ENCODE results near the gene DOK3.
"Not testable (repeated sequence)": the region's sequence is repeated elsewhere in the genome, so short reads cannot be mapped to it uniquely, and the experiment has no call there.

DOK3 gene

GRCh38 chr5:177536386-177536785 is 26.8 kb upstream of the DOK3 start:
- no peak for DNase-seq (ENCODE audit: low read depth in 2 of 2)

- DNase-seq (ENCODE audit: low read depth in 2 of 2): no peak
These were observed 25.5 kb upstream of the DOK3 start for GRCh38 chr5:177535125-177535524.

- DNase-seq (ENCODE audit: low read depth in 2 of 2): not testable (repeated sequence)
These were observed 24.8 kb upstream of the DOK3 start for GRCh38 chr5:177534433-177534832.

- DNase-seq (ENCODE audit: low read depth in 2 of 2): no peak
These were observed 21.7 kb upstream of the DOK3 start for GRCh38 chr5:177531209-177531940.

GRCh38 chr5:177530638-177531037 is 21.0 kb upstream of the DOK3 start:
- DNase-seq (ENCODE audit: low read depth in 2 of 2): no peak

GRCh38 chr5:177529247-177530203 is 19.9 kb upstream of the DOK3 start:
- DNase-seq (ENCODE audit: low read depth in 2 of 2): no peak

GRCh38 chr5:177528631-177529030 is 19.0 kb upstream of the DOK3 start:
- DNase-seq (ENCODE audit: low read depth in 2 of 2): no peak

GRCh38 chr5:177527595-177527994 is 18.0 kb upstream of the DOK3 start:
- DNase-seq (ENCODE audit: low read depth in 2 of 2): no peak

- DNase-seq (ENCODE audit: low read depth in 2 of 2): no peak
These were observed 17.2 kb upstream of the DOK3 start for GRCh38 chr5:177526791-177527190.

- DNase-seq (ENCODE audit: low read depth in 2 of 2): no peak
These were observed 16.6 kb upstream of the DOK3 start for GRCh38 chr5:177526191-177526590.

- no peak for DNase-seq (ENCODE audit: low read depth in 2 of 2)
These were observed 15.5 kb upstream of the DOK3 start for GRCh38 chr5:177524941-177525655.

- DNase-seq (ENCODE audit: low read depth in 2 of 2): no peak
These were observed 14.9 kb upstream of the DOK3 start for GRCh38 chr5:177524539-177524900.

- DNase-seq (ENCODE audit: low read depth in 2 of 2): no peak
These were observed 14.3 kb upstream of the DOK3 start for GRCh38 chr5:177523711-177524538.

GRCh38 chr5:177520916-177521513 is 11.4 kb upstream of the DOK3 start:
- no peak for DNase-seq (ENCODE audit: low read depth in 2 of 2)

- no peak for DNase-seq (ENCODE audit: low read depth in 2 of 2)
These were observed 10.6 kb upstream of the DOK3 start for GRCh38 chr5:177520271-177520670.

GRCh38 chr5:177519463-177520235 is 10.0 kb upstream of the DOK3 start:
- no peak for DNase-seq (ENCODE audit: low read depth in 2 of 2)

GRCh38 chr5:177516601-177517568 is 7.3 kb upstream of the DOK3 start, which contains the start of gene DDX41:
TSS of gene DDX41 (minus strand) at chr5:177516961. CDS start at chr5:177516945, 16 bp downstream.
- DNase-seq (ENCODE audit: low read depth in 2 of 2): peak; percentile 82 to 87

- no peak for DNase-seq (ENCODE audit: low read depth in 2 of 2)
These were observed 6.0 kb upstream of the DOK3 start for GRCh38 chr5:177515580-177515979.

GRCh38 chr5:177514541-177514940 is 4.9 kb upstream of the DOK3 start:
- no peak for DNase-seq (ENCODE audit: low read depth in 2 of 2)
